ENCODE results near the gene HSPA6.
"Not testable (repeated sequence)": the region's sequence is repeated elsewhere in the genome, so short reads cannot be mapped to it uniquely, and the experiment has no call there.

- not testable (repeated sequence) for TF ChIP-seq CTCF, POLR2A (IDR thresholded peaks at IDR 0.05)
Observed at GRCh38 chr1:161566602-161566960, 42.2 kb downstream of the HSPA6 start.
